Glomerular visceral epithelial cell (primary cell): ENCODE results near the gene CCL14.

Source experiments
- DNase-seq: peaks from one replicate; pipeline ENCODE4 v3.0.0-alpha.2; 2016; ENCODE audit errors: extremely low spot score

CCL14 gene

GRCh38 chr17:35991075-35991474 is 4.5 kb upstream of the CCL14 start:
- DNase-seq = no peak

GRCh38 chr17:35988164-35988563 is 1.6 kb upstream of the CCL14 start:
- DNase-seq = no peak

- DNase-seq = no peak
Measured at GRCh38 chr17:35984140-35984539, 2.4 kb downstream of the CCL14 start.

- DNase-seq = no peak
Measured at GRCh38 chr17:35982409-35983191, 3.9 kb downstream of the CCL14 start.

GRCh38 chr17:35981908-35982330 is 4.6 kb downstream of the CCL14 start:
- no peak for DNase-seq

- no peak for DNase-seq
Measured at GRCh38 chr17:35981246-35981645, 5.3 kb downstream of the CCL14 start, which contains the start of gene CCL16. TSS of gene CCL16 (minus strand) at chr17:35981497. CDS start at chr17:35981420, 77 bp downstream.

GRCh38 chr17:35978346-35978745 is 8.2 kb downstream of the CCL14 start:
- no peak for DNase-seq

- no peak for DNase-seq
Measured at GRCh38 chr17:35977509-35977908, 9.0 kb downstream of the CCL14 start.

GRCh38 chr17:35973333-35974260 is 12.9 kb downstream of the CCL14 start:
- DNase-seq = no peak

- no peak for DNase-seq
Measured at GRCh38 chr17:35972945-35973332, 13.6 kb downstream of the CCL14 start.

GRCh38 chr17:35972535-35972934 is 14.0 kb downstream of the CCL14 start:
- no peak for DNase-seq

- no peak for DNase-seq
Measured at GRCh38 chr17:35972066-35972465, 14.5 kb downstream of the CCL14 start.

- DNase-seq = peak; percentile 80
Measured at GRCh38 chr17:35969558-35970380, 16.8 kb downstream of the CCL14 start.

- no peak for DNase-seq
Measured at GRCh38 chr17:35968520-35969054, 17.9 kb downstream of the CCL14 start.

GRCh38 chr17:35965272-35965671 is 21.3 kb downstream of the CCL14 start:
- DNase-seq = no peak

- DNase-seq = no peak
Measured at GRCh38 chr17:35963663-35964062, 22.9 kb downstream of the CCL14 start.

- no peak for DNase-seq
Measured at GRCh38 chr17:35953720-35954119, 32.8 kb downstream of the CCL14 start.

GRCh38 chr17:35949401-35949800 is 37.1 kb downstream of the CCL14 start:
- DNase-seq = no peak

- DNase-seq = no peak
Measured at GRCh38 chr17:35948092-35948491, 38.4 kb downstream of the CCL14 start.

- DNase-seq = peak; percentile 52
Measured at GRCh38 chr17:35947156-35947585, 39.4 kb downstream of the CCL14 start.

- DNase-seq = peak; percentile 5
Measured at GRCh38 chr17:35944151-35944550, 42.4 kb downstream of the CCL14 start.
